Measurements from ENCODE around the gene BBX. TPM values are rescaled to one million over a fixed set of nuclear protein-coding genes. Genes with fewer than 3 reads are reported as not detected.
"Not testable (repeated sequence)": the region's sequence is repeated elsewhere in the genome, so short reads cannot be mapped to it uniquely, and the experiment has no call there.

Gene BBX
- total RNA-seq, 2 experiments from 2014 or later = 42.9 to 48.0 TPM

DNA sequence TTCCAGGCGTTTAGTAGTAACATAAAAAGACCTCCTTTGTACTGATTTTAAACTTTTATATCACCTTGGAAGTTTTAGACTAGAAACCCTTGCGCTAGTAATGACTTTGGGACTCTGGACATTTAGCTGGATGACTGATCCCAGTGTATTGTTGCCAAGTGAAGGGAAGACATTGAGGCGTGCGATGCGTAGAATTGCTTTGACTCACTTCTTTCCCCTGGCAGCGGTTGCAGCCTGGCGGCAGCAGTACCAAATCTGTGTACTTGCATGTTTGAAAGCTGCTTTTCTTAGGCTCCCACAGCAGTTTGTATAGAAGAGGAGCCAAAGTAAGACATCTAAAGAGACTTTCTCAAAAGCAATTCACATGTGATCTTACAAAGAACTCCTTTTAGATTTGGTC is 151.6 kb downstream of the BBX start:
- ChIA-PET CTCF (interaction anchor here (1.2 to 2.2 kb wide), 2 partner anchors 10 to 67 kb away, joined by 3 to 8 read pairs; no protein-coding TSS in a partner anchor), POLR2A (no interaction called here)

DNA sequence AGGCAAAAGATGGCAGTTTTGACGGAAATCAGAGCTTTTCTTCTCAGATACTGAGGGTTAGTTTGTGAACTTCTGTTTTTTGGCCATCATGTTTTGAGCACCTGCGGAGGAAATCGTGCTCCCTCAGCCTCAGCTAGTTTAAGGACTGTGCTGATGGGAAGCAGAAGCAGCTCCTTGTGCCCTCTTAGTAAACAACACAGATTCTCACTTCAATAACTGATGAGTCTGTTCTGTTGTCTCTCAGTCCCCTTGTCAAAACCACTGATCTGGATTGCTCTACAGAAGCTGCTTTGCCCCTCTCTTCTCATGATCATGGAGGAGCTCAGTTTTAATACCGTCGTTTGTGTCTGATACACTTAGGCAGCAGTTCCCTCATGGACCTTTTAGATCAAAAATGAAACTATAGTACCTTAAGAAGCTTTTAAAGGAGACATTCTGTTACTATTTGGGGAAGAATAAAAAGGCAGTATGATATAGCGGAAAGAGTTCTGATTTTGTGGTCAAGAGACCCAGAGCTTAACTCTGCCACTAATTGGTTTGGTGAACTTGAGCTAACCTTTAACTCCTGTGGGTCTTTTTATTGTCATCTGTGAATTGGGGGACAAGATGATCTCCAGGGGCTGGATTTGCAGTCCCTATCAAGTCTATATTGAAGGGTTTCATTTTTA is 152.6 kb downstream of the BBX start:
- ChIA-PET POLR2A (no interaction called here), CTCF (interaction anchor here (1.1 to 2.2 kb wide), 4 partner anchors 9 to 77 kb away, joined by 3 to 8 read pairs (median 4); no protein-coding TSS in a partner anchor)

DNA sequence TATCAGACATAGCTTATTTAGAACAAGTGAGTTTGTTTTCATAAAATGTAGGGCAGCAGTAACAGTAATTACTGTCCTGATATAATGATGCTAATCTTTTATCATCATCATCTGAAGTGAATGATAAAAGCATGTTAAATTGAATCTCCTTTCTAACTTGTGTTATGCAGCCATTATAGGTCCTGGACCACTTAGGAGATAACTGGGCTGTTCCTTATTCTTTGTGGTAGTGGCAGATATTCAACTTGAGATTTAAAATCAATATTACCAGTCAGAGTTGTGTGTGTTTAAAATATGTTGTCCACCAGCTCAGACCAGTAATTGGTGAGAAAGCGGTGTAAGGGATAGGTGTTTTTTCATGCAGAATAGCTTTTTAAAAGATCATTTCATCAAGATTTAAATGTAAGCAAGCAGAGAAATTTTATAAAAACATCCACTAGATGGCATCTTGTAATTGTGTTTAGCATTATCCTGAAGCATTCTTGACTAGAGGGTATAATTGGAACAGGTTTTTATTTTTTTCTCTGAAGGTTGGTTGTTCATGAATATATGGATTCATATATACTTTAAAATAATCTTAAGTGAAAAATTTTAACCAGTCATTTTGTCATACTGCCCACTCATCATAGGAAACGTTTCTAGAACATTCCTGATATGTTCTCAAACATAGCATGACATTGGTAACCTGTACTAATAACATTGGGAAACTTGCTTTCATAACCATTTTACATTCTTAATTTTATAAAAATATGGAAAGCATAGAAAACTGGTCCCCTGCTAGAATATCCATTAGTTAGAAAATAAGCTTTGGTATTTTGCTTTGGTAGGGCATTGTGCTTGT is 153.9 kb downstream of the BBX start:
- POLR2A ChIA-PET = no interaction called here
- CTCF ChIA-PET = interaction anchor here (1.1 to 1.7 kb wide), 3 partner anchors 63 to 119 kb away, joined by 3 to 4 read pairs (median 3); no protein-coding TSS in a partner anchor

DNA sequence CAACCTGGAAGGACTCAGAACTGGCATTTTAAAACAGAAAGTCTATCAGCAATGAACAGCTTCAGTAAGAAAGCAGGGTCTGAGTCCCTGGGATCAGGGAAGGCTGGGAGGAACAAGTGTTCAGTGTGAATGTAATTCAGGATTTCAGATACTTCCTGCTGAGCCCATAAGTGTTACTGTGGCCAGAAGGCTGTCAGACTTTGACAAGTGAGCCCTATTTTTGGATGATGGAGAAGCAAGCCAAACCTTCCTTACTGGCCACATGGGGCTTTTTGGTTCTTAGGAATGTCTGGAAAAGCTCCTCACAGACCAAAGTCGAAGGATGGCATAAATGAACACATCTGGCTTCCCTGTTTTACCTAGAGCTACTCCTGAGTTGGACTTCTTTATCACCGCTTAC is 157.2 kb downstream of the BBX start:
- ChIA-PET POLR2A (no interaction called here), CTCF (no interaction called here)

GRCh38 chr3:107680698-107681097 is 157.9 kb downstream of the BBX start:
- ChIA-PET POLR2A (no interaction called here), CTCF (no interaction called here)

DNA sequence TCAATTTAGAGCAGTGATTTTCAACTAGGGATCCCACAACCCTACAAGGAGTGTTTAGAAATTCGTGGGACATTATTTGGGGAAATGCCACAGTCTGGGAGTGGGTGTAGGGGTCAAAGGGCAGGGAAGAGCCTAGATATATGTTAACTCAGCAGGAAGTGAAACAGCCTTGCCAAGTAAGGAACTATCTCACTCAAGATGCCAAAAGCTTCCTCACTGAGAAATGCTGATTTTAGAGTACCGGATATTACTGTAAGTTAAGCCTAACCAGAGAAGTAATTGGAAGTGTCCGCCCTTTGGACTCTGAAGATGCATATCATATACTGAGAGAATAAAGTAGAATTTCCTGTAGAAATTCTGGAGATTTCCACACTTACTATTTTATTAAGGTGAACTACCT is 158.6 kb downstream of the BBX start:
- CTCF ChIA-PET = no interaction called here
- POLR2A ChIA-PET = no interaction called here

GRCh38 chr3:107682580-107682979 is 159.8 kb downstream of the BBX start:
- ChIA-PET CTCF (interaction anchor here (2.4 kb wide), 1 partner anchor 8 kb away, joined by 8 read pairs; no protein-coding TSS in a partner anchor), POLR2A (no interaction called here)

DNA sequence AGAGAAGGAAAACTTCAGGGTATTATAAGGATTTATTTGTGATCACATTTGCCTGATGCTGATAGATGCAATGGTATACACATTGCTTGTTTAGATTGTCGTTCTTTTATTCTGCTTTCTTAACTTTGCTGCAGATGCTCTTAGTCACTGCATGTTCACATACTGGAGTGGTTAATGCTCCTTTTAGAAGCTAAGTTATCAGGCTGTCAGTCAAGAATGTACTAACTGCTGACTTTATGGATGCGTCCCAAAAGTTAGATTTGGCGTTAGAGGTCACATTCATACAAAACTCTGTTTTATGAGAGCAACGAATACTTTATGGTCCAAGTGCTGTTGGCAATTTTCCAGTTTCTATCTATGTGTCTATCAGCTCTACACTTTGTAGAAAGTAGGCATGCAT is 160.7 kb downstream of the BBX start:
- ChIA-PET POLR2A (no interaction called here), CTCF (interaction anchor here (2.4 kb wide), 1 partner anchor 9 kb away, joined by 8 read pairs; no protein-coding TSS in a partner anchor)

- CTCF ChIA-PET = interaction anchor here (2.4 kb wide), 1 partner anchor 10 kb away, joined by 8 read pairs; no protein-coding TSS in a partner anchor
- POLR2A ChIA-PET = no interaction called here
These were observed 161.7 kb downstream of the BBX start for GRCh38 chr3:107684431-107684925.

DNA sequence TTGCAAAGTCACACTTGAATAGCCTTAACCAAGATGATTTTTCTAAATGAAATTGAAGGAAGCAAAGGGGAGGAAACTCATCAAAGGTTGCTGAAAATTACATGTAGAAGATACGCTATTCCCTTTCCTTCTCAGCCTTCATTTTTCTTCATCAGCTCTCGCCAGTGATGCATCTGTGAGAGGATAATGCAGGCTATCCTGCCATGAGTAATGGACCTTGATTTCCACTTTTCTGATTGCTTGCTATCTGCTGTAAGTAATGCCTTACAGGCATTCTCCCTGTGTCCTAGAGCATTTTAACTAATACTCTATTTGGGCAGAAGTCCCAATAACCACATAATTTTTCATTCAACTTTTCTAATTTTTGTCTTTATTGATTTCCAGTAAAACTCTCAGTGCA is 162.6 kb downstream of the BBX start:
- CTCF ChIA-PET = no interaction called here
- POLR2A ChIA-PET = no interaction called here

- CTCF ChIA-PET = interaction anchor here (0.6 kb wide), 1 partner anchor 41 kb away, joined by 3 read pairs; no protein-coding TSS in a partner anchor
- POLR2A ChIA-PET = no interaction called here
These were observed 164.4 kb downstream of the BBX start for GRCh38 chr3:107687056-107687581.

DNA sequence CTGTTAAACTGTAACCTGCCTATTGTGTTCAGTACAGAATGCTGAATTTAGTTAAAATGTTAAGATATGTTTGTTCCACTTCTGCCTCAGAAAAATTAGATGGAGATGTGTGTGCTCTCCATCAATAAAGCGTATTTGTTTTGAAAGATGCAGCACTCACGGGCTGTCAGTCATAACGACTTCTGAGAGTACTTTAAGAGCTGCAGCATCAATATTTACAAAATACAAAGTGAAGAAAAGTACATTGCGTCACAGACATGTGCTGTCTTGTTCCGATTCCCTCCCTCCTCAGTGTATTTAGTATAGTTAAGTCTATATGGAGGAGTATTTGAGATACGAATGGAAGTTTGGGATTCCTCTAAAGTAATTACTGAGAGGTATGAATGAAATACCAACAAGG is 166.6 kb downstream of the BBX start:
- POLR2A ChIA-PET = no interaction called here

GRCh38 chr3:107690522-107691138 is 167.9 kb downstream of the BBX start:
- POLR2A ChIA-PET = interaction anchor here (0.9 kb wide), 1 partner anchor 28 kb away, joined by 6 read pairs; no protein-coding TSS in a partner anchor

More for the DNA sequence above, 166.6 kb downstream of the BBX start:
- CTCF ChIA-PET = interaction anchor here (0.6 to 1.7 kb wide), 4 partner anchors 50 to 115 kb away, joined by 3 to 4 read pairs (median 3); no protein-coding TSS in a partner anchor

GRCh38 chr3:107691984-107692383 is 169.2 kb downstream of the BBX start:
- POLR2A ChIA-PET, CTCF ChIA-PET: not testable (repeated sequence)

More at GRCh38 chr3:107690522-107691138, 167.9 kb downstream of the BBX start:
- CTCF ChIA-PET = interaction anchor here (0.6 to 1.7 kb wide), 8 partner anchors 9 to 532 kb away, joined by 3 to 4 read pairs (median 3); partner anchors contain the start of gene IFT57

- POLR2A ChIA-PET, CTCF ChIA-PET: not testable (repeated sequence)
These were observed 174.6 kb downstream of the BBX start for GRCh38 chr3:107697348-107697747.

DNA sequence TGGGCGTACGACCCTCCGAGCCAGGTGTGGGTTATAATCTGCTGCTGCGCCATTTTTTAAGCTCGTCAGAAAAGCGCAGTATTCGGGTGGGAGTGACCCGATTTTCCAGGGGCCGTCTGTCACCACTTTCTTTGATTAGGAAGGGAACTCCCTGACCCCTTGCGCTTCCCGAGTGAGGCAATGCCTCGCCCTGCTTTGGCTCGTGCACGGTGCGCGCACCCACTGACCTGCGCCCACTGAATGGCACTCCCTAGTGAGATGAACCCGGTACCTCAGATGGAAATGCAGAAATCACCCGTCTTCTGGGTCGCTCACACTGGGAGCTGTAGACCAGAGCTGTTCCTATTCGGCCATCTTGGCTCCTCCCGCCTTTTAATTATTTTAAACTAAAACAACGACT is 175.1 kb downstream of the BBX start:
- CTCF ChIA-PET, POLR2A ChIA-PET: not testable (repeated sequence)

DNA sequence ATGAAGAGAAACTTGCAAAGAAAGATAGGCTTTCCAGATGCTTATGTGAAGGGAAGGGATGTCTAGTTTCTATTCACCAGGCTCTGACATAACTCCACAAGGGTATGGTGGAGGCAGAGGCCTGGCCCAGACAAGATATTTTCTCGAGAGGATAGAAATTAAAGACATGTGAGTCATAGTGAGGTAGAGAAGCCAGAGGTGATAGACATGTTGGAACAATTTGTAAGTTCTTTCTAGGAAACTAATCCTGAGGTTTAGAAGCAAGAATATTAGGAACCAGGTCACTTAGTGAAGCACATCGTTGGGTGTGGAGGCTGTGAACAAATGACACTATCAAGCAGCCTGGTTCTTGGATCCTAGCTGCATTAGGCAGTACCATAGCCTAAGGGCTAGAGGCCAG is 176.9 kb downstream of the BBX start:
- ChIA-PET CTCF (interaction anchor here (0.6 kb wide), 1 partner anchor 9 kb away, joined by 3 read pairs; no protein-coding TSS in a partner anchor), POLR2A (no interaction called here)

DNA sequence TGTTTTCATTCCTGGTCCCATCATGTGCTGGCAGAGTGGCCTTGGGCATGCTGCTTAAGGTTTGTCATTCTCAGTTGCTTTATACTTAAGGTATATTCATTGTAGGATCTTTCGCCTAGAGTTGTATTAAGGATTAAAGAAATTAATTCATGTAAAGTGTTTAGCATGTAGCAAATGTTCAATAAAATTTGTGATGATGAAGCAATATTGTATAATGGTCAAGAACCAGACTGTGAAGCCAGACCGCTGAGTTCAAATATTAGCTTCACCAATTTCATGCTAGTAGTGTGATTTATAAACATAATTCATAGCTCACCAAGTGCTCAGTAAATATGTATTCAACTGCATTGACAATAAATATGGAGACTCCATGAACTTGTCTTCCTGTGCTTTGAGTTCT is 178.5 kb downstream of the BBX start:
- CTCF ChIA-PET = no interaction called here
- POLR2A ChIA-PET = no interaction called here

DNA sequence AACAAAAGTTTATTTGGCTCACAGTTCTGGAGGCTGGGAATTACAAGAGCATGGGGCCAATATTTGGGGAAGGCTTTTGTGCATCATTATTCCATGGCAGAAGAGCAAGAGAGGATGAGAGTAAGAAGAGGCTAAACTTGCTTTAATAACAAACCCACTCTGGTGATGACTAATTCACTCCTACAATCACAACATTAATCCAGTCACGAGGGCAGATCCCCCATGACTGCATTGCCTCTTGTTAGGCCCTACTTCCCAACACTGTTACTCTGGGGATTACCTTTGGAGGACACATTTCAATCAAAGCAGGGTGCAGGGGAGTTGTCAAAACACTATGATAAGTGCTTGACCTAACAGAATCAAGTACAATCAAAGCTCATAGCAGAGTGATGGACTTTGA is 181.7 kb downstream of the BBX start:
- ChIA-PET CTCF (no interaction called here), POLR2A (no interaction called here)

DNA sequence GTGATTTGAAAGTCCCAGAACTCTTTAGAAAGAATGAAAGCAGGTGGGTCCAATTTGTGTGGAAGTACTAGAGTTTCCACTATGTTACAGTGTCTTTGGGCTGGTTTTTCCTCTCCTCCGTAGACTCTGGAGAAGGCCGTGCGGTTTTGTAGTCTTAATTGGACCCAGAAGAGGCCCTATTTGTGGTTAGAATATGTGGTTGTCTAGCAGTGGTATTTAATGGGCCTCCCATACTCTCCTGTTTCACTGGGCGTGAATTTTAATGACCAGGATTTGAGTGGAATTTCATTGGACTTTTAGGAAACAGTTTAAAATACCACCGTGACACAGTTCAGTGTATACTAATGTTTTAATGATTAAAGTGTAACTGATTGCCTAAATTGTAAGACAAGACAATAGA is 182.3 kb downstream of the BBX start:
- ChIA-PET CTCF (no interaction called here), POLR2A (no interaction called here)
